ENCODE data around the gene PDAP1.

Gene PDAP1

GRCh38 chr7:99406557-99406956, 1.8 kb downstream of the PDAP1 start:
- Histone ChIP-seq H3K27ac (ENCODE audit: low read depth, low read length) (peak overlapping the region; percentile 29; the same call in 1 of the 2 replicates), H3K9me3 (ENCODE audit: insufficient read depth, low read depth, low read length) (no peaks in the 10 kb centered on the region), H3K4me1 (ENCODE audit: insufficient read depth, low read length) (peaks cover 17% of the 10 kb centered on the region), H3K27me3 (ENCODE audit: insufficient read depth, low read length) (no peaks in the 10 kb centered on the region), H3K36me3 (ENCODE audit: insufficient read depth, low read length) (peaks cover 49% of the 10 kb centered on the region), H3K4me3 (ENCODE audit: low read length) (peak overlapping the region; percentile 89), H3K9ac (ENCODE audit: low read depth, low read length) (peak overlapping the region; percentile 98; the same call in 1 of the 2 replicates)
- 83% methylated on average over 1 of the region's 1 CpG for WGBS

GRCh38 chr7:99404977-99405320, 3.4 kb downstream of the PDAP1 start:
- H3K4me3 ChIP-seq (ENCODE audit: low read length) = no peak overlapping the region
- no peak overlapping the region for H3K9ac ChIP-seq (ENCODE audit: low read depth, low read length)
- H3K9me3 ChIP-seq (ENCODE audit: insufficient read depth, low read depth, low read length) = no peaks in the 10 kb centered on the region
- no peak overlapping the region for H3K27ac ChIP-seq (ENCODE audit: low read depth, low read length)
- 97% methylated on average over 10 of the region's 10 CpGs for whole genome bisulfite sequencing
- no peaks in the 10 kb centered on the region for H3K27me3 ChIP-seq (ENCODE audit: insufficient read depth, low read length)
- H3K4me1 ChIP-seq (ENCODE audit: insufficient read depth, low read length) = peaks cover 15% of the 10 kb centered on the region
- peaks cover 49% of the 10 kb centered on the region for H3K36me3 ChIP-seq (ENCODE audit: insufficient read depth, low read length)

GRCh38 chr7:99404235-99404976, 4.0 kb downstream of the PDAP1 start:
- 94% methylated on average over 18 of the region's 18 CpGs for WGBS
- Histone ChIP-seq H3K36me3 (ENCODE audit: insufficient read depth, low read length) (peaks cover 55% of the 10 kb centered on the region), H3K9ac (ENCODE audit: low read depth, low read length) (no peak overlapping the region)

GRCh38 chr7:99403764-99404163, 4.6 kb downstream of the PDAP1 start:
- peaks cover 12% of the 10 kb centered on the region for H3K4me1 ChIP-seq (ENCODE audit: insufficient read depth, low read length)
- WGBS = 92% methylated on average over 5 of the region's 5 CpGs
- no peaks in the 10 kb centered on the region for H3K9me3 ChIP-seq (ENCODE audit: insufficient read depth, low read depth, low read length)
- H3K9ac ChIP-seq (ENCODE audit: low read depth, low read length) = no peak overlapping the region
- no peaks in the 10 kb centered on the region for H3K27me3 ChIP-seq (ENCODE audit: insufficient read depth, low read length)
- peaks cover 61% of the 10 kb centered on the region for H3K36me3 ChIP-seq (ENCODE audit: insufficient read depth, low read length)
- H3K4me3 ChIP-seq (ENCODE audit: low read length) = no peak overlapping the region
- no peak overlapping the region for H3K27ac ChIP-seq (ENCODE audit: low read depth, low read length)

More at GRCh38 chr7:99404235-99404976, 4.0 kb downstream of the PDAP1 start:
- H3K4me1 ChIP-seq (ENCODE audit: insufficient read depth, low read length) = peaks cover 12% of the 10 kb centered on the region
- no peaks in the 10 kb centered on the region for H3K27me3 ChIP-seq (ENCODE audit: insufficient read depth, low read length)
- H3K4me3 ChIP-seq (ENCODE audit: low read length) = no peak overlapping the region
- H3K27ac ChIP-seq (ENCODE audit: low read depth, low read length) = no peak overlapping the region
- H3K9me3 ChIP-seq (ENCODE audit: insufficient read depth, low read depth, low read length) = no peaks in the 10 kb centered on the region

GRCh38 chr7:99402854-99403253, 5.5 kb downstream of the PDAP1 start:
- no peaks in the 10 kb centered on the region for H3K9me3 ChIP-seq (ENCODE audit: insufficient read depth, low read depth, low read length)
- peaks cover 12% of the 10 kb centered on the region for H3K4me1 ChIP-seq (ENCODE audit: insufficient read depth, low read length)
- no peak overlapping the region for H3K27ac ChIP-seq (ENCODE audit: low read depth, low read length)
- H3K4me3 ChIP-seq (ENCODE audit: low read length) = no peak overlapping the region
- H3K36me3 ChIP-seq (ENCODE audit: insufficient read depth, low read length) = peaks cover 70% of the 10 kb centered on the region
- 95% methylated on average over 2 of the region's 3 CpGs for WGBS
- no peak overlapping the region for H3K9ac ChIP-seq (ENCODE audit: low read depth, low read length)
- H3K27me3 ChIP-seq (ENCODE audit: insufficient read depth, low read length) = no peaks in the 10 kb centered on the region

- WGBS = 93% methylated on average over 6 of the region's 6 CpGs
- no peak overlapping the region for H3K4me3 ChIP-seq (ENCODE audit: low read length)
- H3K36me3 ChIP-seq (ENCODE audit: insufficient read depth, low read length) = peaks cover 94% of the 10 kb centered on the region
- no peaks in the 10 kb centered on the region for H3K27me3 ChIP-seq (ENCODE audit: insufficient read depth, low read length)
- no peaks in the 10 kb centered on the region for H3K9me3 ChIP-seq (ENCODE audit: insufficient read depth, low read depth, low read length)
- no peaks in the 10 kb centered on the region for H3K4me1 ChIP-seq (ENCODE audit: insufficient read depth, low read length)
- H3K9ac ChIP-seq (ENCODE audit: low read depth, low read length) = no peak overlapping the region
- H3K27ac ChIP-seq (ENCODE audit: low read depth, low read length) = no peak overlapping the region
Observed at GRCh38 chr7:99399597-99399996, 8.8 kb downstream of the PDAP1 start.

GRCh38 chr7:99398891-99399445, 9.4 kb downstream of the PDAP1 start:
- Histone ChIP-seq H3K36me3 (ENCODE audit: insufficient read depth, low read length) (peaks cover 93% of the 10 kb centered on the region), H3K9me3 (ENCODE audit: insufficient read depth, low read depth, low read length) (no peaks in the 10 kb centered on the region), H3K4me1 (ENCODE audit: insufficient read depth, low read length) (no peaks in the 10 kb centered on the region), H3K27me3 (ENCODE audit: insufficient read depth, low read length) (no peaks in the 10 kb centered on the region), H3K9ac (ENCODE audit: low read depth, low read length) (no peak overlapping the region), H3K27ac (ENCODE audit: low read depth, low read length) (no peak overlapping the region), H3K4me3 (ENCODE audit: low read length) (no peak overlapping the region)
- WGBS = 89% methylated on average over 5 of the region's 5 CpGs

- 92% methylated on average over 18 of the region's 18 CpGs for WGBS
- Histone ChIP-seq H3K9me3 (ENCODE audit: insufficient read depth, low read depth, low read length) (no peaks in the 10 kb centered on the region), H3K27me3 (ENCODE audit: insufficient read depth, low read length) (no peaks in the 10 kb centered on the region), H3K27ac (ENCODE audit: low read depth, low read length) (no peak overlapping the region), H3K9ac (ENCODE audit: low read depth, low read length) (no peak overlapping the region), H3K4me3 (ENCODE audit: low read length) (no peak overlapping the region), H3K4me1 (ENCODE audit: insufficient read depth, low read length) (peaks cover 3% of the 10 kb centered on the region; the same call in 1 of the 2 replicates), H3K36me3 (ENCODE audit: insufficient read depth, low read length) (peaks cover 80% of the 10 kb centered on the region)
Observed at GRCh38 chr7:99397297-99397983, 11.0 kb downstream of the PDAP1 start.

- WGBS = 93% methylated on average over 19 of the region's 21 CpGs
Observed at GRCh38 chr7:99396418-99397296, 11.7 kb downstream of the PDAP1 start.

GRCh38 chr7:99395616-99396327, 12.6 kb downstream of the PDAP1 start:
- H3K27ac ChIP-seq (ENCODE audit: low read depth, low read length) = no peak overlapping the region
- peaks cover 73% of the 10 kb centered on the region for H3K36me3 ChIP-seq (ENCODE audit: insufficient read depth, low read length)
- H3K9me3 ChIP-seq (ENCODE audit: insufficient read depth, low read depth, low read length) = no peaks in the 10 kb centered on the region
- H3K4me3 ChIP-seq (ENCODE audit: low read length) = no peak overlapping the region
- 96% methylated on average over 14 of the region's 14 CpGs for WGBS
- peaks cover 3% of the 10 kb centered on the region; the same call in 1 of the 2 replicates for H3K4me1 ChIP-seq (ENCODE audit: insufficient read depth, low read length)
- H3K9ac ChIP-seq (ENCODE audit: low read depth, low read length) = no peak overlapping the region
- H3K27me3 ChIP-seq (ENCODE audit: insufficient read depth, low read length) = no peaks in the 10 kb centered on the region

More at GRCh38 chr7:99396418-99397296, 11.7 kb downstream of the PDAP1 start:
- Histone ChIP-seq H3K9ac (ENCODE audit: low read depth, low read length) (no peak overlapping the region), H3K4me1 (ENCODE audit: insufficient read depth, low read length) (peaks cover 3% of the 10 kb centered on the region; the same call in 1 of the 2 replicates), H3K27me3 (ENCODE audit: insufficient read depth, low read length) (no peaks in the 10 kb centered on the region), H3K4me3 (ENCODE audit: low read length) (no peak overlapping the region), H3K9me3 (ENCODE audit: insufficient read depth, low read depth, low read length) (no peaks in the 10 kb centered on the region), H3K27ac (ENCODE audit: low read depth, low read length) (no peak overlapping the region), H3K36me3 (ENCODE audit: insufficient read depth, low read length) (peaks cover 73% of the 10 kb centered on the region)

All from HUES64 (cell line).